Tibial nerve (tissue), 4 donors: ENCODE measurements around the gene REPS1. TPM values are rescaled to one million over a fixed set of nuclear protein-coding genes. Genes with fewer than 3 reads are reported as not detected.

Source experiments
- DNase-seq, 2 donors: peaks; one replicate each; pipeline ENCODE4 v3.0.0-alpha.2; 2019; ENCODE audit warnings: low spot score in 2 of 2
- H3K27ac ChIP-seq, 4 donors: fragments of 200-600 bp; sonication (generic) in 3 of 4; one replicate each; pipeline ENCODE4 v1.5.1; 2017 to 2019; ENCODE audit warnings: mild to moderate bottlenecking in 1 of 4
- H3K27me3 ChIP-seq, 2 donors: fragments of 200-600 bp; sonication (generic) in 1 of 2; one replicate each; pipeline versions ENCODE4 v1.5.1 to v1.6.0; 2017 to 2019
- H3K36me3 ChIP-seq, 3 donors: fragments of 200-600 bp; sonication (generic); one replicate each; pipeline ENCODE4 v1.5.1; 2018 to 2019
- H3K4me1 ChIP-seq, 4 donors: fragments of 200-600 bp; sonication (generic) in 3 of 4; one replicate each; pipeline ENCODE4 v1.5.1; 2017 to 2019
- H3K4me3 ChIP-seq, 4 donors: fragments of 200-600 bp; sonication (generic) in 3 of 4; one replicate each; pipeline ENCODE4 v1.5.1; 2017 to 2019; ENCODE audit warnings: mild to moderate bottlenecking in 1 of 4, moderate library complexity in 1 of 4
- H3K9me3 ChIP-seq, 4 donors: fragments of 200-600 bp; sonication (generic) in 3 of 4; one replicate each; pipeline ENCODE4 v1.5.1; 2017 to 2019
- CTCF ChIP-seq, 5 experiments: fragments of 200-600 bp in 3 of 5; fragments of 450-650 bp in 2 of 5; sonication (generic) in 3 of 5; IDR thresholded peaks; one replicate each; pipeline ENCODE4 v1.5.1; 2016 to 2019; ENCODE audit warnings: antibody characterized with exemption in 5 of 5, mild to moderate bottlenecking in 3 of 5, moderate library complexity in 2 of 5
- EP300 ChIP-seq, 2 donors: sonication (generic); formaldehyde crosslinking; IDR thresholded peaks; one replicate each; pipeline ENCODE4 v1.6.1; 2017; ENCODE audit warnings: antibody characterized with exemption in 2 of 2, mild to moderate bottlenecking in 1 of 2
- POLR2A ChIP-seq, 2 donors: fragments of 450-650 bp; IDR thresholded peaks; one replicate each; pipeline ENCODE4 v1.6.1; 2017; ENCODE audit warnings: antibody characterized with exemption in 2 of 2, mild to moderate bottlenecking in 2 of 2, moderate library complexity in 2 of 2
- WGBS, 2 donors: methylation state at CpG; one replicate each; pipeline ENCODE4 v1.1.5; 2018; 5-methylcytosine and 5-hydroxymethylcytosine counted together
- total RNA-seq, 4 donors: library from RNA; depleted of rRNA; stranded (reverse); fragments of >200 nt; gene quantifications; one replicate each; pipeline ENCODE4 v1.1.0, GENCODE V29; 2016

REPS1 gene
- total RNA-seq, 4 donors from 2014 or later, result 31.0 to 66.0 (median 50.6) TPM

- DNase-seq, result no peak
- 54 to 58% methylated on average over 8 of the region's 8 CpGs for WGBS, 2 donors
Measured at GRCh38 chr6:138873191-138873590, 114.9 kb downstream of the REPS1 start.

GRCh38 chr6:138869398-138869797 lies 118.7 kb downstream of the REPS1 start:
- Histone ChIP-seq H3K36me3 (no peaks in the 10 kb centered on the region), H3K9me3 (no peaks in the 10 kb centered on the region), H3K27me3 (no peaks in the 10 kb centered on the region), H3K27ac (no peak overlapping the region), H3K4me3 (no peak overlapping the region), H3K4me1 (no peaks in the 10 kb centered on the region)
- no peak for DNase-seq
- WGBS, 2 donors, result 78 to 87% methylated on average over 4 of the region's 4 CpGs
- TF ChIP-seq EP300 (IDR thresholded peaks at IDR 0.05), result no peak
- TF ChIP-seq POLR2A (IDR thresholded peaks at IDR 0.05), result no peak
- TF ChIP-seq CTCF (IDR thresholded peaks at IDR 0.05), result no peak

More at GRCh38 chr6:138873191-138873590, 114.9 kb downstream of the REPS1 start:
- Histone ChIP-seq H3K4me1 (no peaks in the 10 kb centered on the region), H3K27ac (no peak overlapping the region), H3K9me3 (no peaks in the 10 kb centered on the region), H3K4me3 (no peak overlapping the region), H3K36me3 (no peaks in the 10 kb centered on the region), H3K27me3 (no peaks in the 10 kb centered on the region)
- TF ChIP-seq CTCF (IDR thresholded peaks at IDR 0.05), result no peak
- TF ChIP-seq EP300 (IDR thresholded peaks at IDR 0.05), result no peak
- no peak for TF ChIP-seq POLR2A (IDR thresholded peaks at IDR 0.05)

GRCh38 chr6:138868181-138868580 lies 119.9 kb downstream of the REPS1 start:
- Histone ChIP-seq H3K27ac (no peak overlapping the region), H3K36me3 (no peaks in the 10 kb centered on the region), H3K27me3 (no peaks in the 10 kb centered on the region), H3K4me1 (no peaks in the 10 kb centered on the region), H3K4me3 (no peak overlapping the region), H3K9me3 (no peaks in the 10 kb centered on the region)
- no peak for TF ChIP-seq POLR2A (IDR thresholded peaks at IDR 0.05)
- no peak for TF ChIP-seq CTCF (IDR thresholded peaks at IDR 0.05)
- TF ChIP-seq EP300 (IDR thresholded peaks at IDR 0.05), result no peak
- no peak for DNase-seq

GRCh38 chr6:138865480-138866109 lies 122.5 kb downstream of the REPS1 start:
- H3K4me3 ChIP-seq, result no peak overlapping the region
- no peaks in the 10 kb centered on the region for H3K9me3 ChIP-seq
- no peak overlapping the region for H3K27ac ChIP-seq
- no peak for DNase-seq
- no peak for TF ChIP-seq POLR2A (IDR thresholded peaks at IDR 0.05)
- no peak for TF ChIP-seq EP300 (IDR thresholded peaks at IDR 0.05)
- no peak for TF ChIP-seq CTCF (IDR thresholded peaks at IDR 0.05)
- no peaks in the 10 kb centered on the region for H3K4me1 ChIP-seq
- WGBS, 2 donors, result 87 to 89% methylated on average over 6 of the region's 6 CpGs
- H3K36me3 ChIP-seq, result no peaks in the 10 kb centered on the region
- H3K27me3 ChIP-seq, result no peaks in the 10 kb centered on the region

GRCh38 chr6:138864343-138864890 lies 123.6 kb downstream of the REPS1 start:
- 58 to 63% methylated on average over 6 of the region's 6 CpGs for WGBS, 2 donors
- Histone ChIP-seq H3K27me3 (no peaks in the 10 kb centered on the region), H3K27ac (no peak overlapping the region), H3K4me1 (no peaks in the 10 kb centered on the region), H3K4me3 (no peak overlapping the region), H3K9me3 (no peaks in the 10 kb centered on the region), H3K36me3 (no peaks in the 10 kb centered on the region)
- DNase-seq, result no peak
- TF ChIP-seq POLR2A (IDR thresholded peaks at IDR 0.05), result no peak
- TF ChIP-seq EP300 (IDR thresholded peaks at IDR 0.05), result no peak
- TF ChIP-seq CTCF (IDR thresholded peaks at IDR 0.05), result no peak
